Nephron progenitor cell (in vitro differentiated cells): Measurements from ENCODE around the gene GAS2L3.

Source experiments
- DNase-seq: peaks from one replicate; pipeline ENCODE4 v3.0.0; 2021
- H3K27ac Mint-ChIP-seq: 2 replicates; pipeline ENCODE4 v1.8.0; 2021; ENCODE audit warnings: mild to moderate bottlenecking, moderate library complexity, mixed read lengths
- H3K27me3 Mint-ChIP-seq: 2 replicates; pipeline ENCODE4 v1.8.0; 2021; ENCODE audit warnings: mild to moderate bottlenecking, low read depth, mixed read lengths; ENCODE audit not compliant: poor library complexity
- H3K36me3 Mint-ChIP-seq: 2 replicates; pipeline ENCODE4 v1.8.0; 2021; ENCODE audit warnings: low read depth, mixed read lengths
- H3K4me1 Mint-ChIP-seq: 2 replicates; pipeline ENCODE4 v1.8.0; 2021; ENCODE audit warnings: mixed read lengths
- H3K4me3 Mint-ChIP-seq: 2 replicates; pipeline ENCODE4 v1.8.0; 2021; ENCODE audit warnings: mild to moderate bottlenecking, moderate library complexity, mixed read lengths
- H3K9me3 Mint-ChIP-seq: 2 replicates; pipeline ENCODE4 v1.8.0; 2021; ENCODE audit warnings: mild to moderate bottlenecking, moderate library complexity, mixed read lengths
- CTCF ChIP-seq: fragments of 200-600 bp; sonication (generic); IDR thresholded peaks from 2 replicates; pipeline ENCODE4 v1.5.0; 2021; ENCODE audit warnings: antibody characterized with exemption

Gene GAS2L3

DNA sequence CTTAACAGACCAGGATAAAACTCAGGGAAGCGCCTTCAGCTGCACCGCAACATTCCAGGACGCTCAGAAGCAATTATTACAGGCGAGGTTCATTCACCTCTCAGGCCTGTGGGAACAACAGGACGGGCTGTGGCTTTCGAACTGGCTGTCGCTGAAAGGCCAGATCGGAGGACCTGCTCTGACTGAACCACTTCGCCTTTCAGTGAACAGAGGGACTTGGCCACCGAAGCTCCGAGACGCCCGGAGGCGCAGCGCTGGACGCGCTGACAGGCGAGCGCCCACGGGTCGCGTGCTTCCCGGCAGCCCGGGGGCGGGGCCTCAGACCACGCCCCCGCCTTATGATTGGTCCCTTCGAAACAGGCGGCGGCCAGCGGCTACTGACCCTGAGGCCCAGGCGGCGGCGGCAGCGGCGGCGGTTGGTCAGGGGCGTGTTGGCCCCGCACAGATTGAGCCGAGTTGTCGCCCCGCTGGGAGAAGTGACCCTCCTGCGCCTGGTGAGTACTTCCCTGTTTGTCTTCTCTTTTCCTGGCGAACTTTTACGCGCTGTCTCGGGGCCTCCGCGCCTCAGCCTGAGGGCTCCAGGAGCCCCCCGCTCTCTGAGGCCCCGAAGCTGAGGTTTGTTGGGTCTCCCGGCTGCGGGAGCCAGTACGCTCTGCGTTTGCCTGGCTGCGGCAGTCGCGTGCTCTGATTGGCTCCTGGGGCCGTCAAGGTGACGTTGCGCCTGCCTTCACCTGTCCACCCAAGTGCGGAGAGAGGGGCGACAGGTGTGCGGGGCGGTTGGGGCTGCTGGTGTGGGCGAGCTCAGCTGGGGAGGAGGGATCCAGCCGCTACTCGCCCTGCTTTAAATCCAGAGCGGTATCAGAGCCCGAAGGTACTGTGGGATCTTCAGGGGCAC is at the start of gene GAS2L3:
Gene GAS2L3, plus strand, starts transcription at position 393 of the 895 bp plus-strand sequence. CDS start 21,221 bp downstream, outside the sequence.
- peaks cover 34% of the 10 kb centered on the region for H3K27me3 Mint-ChIP-seq
- no peaks in the 10 kb centered on the region for H3K9me3 Mint-ChIP-seq
- peak within 1 kb of the TSS; percentile 93 for H3K27ac Mint-ChIP-seq
- H3K36me3 Mint-ChIP-seq: peaks cover 4% of the 10 kb centered on the region
- peaks cover 11% of the 10 kb centered on the region for H3K4me1 Mint-ChIP-seq
- TF ChIP-seq CTCF: no peak
- peak; percentile 92 for DNase-seq
- peak within 1 kb of the TSS; percentile 92 for H3K4me3 Mint-ChIP-seq

DNA sequence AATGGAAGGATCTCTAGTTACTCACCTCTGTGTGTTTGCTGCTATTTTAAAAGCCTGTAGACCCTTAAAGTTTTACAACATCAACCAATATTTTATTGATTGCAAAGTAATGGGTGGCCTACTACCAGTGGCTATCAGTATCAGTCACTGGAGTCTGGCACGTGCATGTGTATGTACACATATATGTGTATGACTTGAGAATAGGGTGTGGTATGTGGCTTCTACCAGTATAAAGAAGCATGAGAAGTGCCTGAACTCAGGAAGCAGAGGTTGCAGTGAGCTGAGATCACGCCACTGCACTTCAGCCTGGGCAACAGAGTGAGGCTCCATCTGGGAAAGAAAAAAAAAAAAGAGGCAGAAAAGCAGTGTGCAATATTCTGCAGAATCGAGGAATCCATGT is 45.5 kb upstream of the GAS2L3 start:
- TF ChIP-seq CTCF: no peak
- DNase-seq: no peak

GRCh38 chr12:100528471-100529127 is 44.9 kb upstream of the GAS2L3 start:
- Mint-ChIP-seq H3K27me3 (peaks cover 29% of the 10 kb centered on the region), H3K9me3 (no peaks in the 10 kb centered on the region), H3K36me3 (no peaks in the 10 kb centered on the region), H3K4me3 (no peak overlapping the region), H3K4me1 (no peaks in the 10 kb centered on the region), H3K27ac (no peak overlapping the region)
- no peak for TF ChIP-seq CTCF
- DNase-seq: no peak

More for the DNA sequence above, 45.5 kb upstream of the GAS2L3 start:
- Mint-ChIP-seq H3K27me3 (peaks cover 29% of the 10 kb centered on the region), H3K4me1 (no peaks in the 10 kb centered on the region), H3K4me3 (no peak overlapping the region), H3K9me3 (no peaks in the 10 kb centered on the region), H3K27ac (no peak overlapping the region), H3K36me3 (no peaks in the 10 kb centered on the region)

DNA sequence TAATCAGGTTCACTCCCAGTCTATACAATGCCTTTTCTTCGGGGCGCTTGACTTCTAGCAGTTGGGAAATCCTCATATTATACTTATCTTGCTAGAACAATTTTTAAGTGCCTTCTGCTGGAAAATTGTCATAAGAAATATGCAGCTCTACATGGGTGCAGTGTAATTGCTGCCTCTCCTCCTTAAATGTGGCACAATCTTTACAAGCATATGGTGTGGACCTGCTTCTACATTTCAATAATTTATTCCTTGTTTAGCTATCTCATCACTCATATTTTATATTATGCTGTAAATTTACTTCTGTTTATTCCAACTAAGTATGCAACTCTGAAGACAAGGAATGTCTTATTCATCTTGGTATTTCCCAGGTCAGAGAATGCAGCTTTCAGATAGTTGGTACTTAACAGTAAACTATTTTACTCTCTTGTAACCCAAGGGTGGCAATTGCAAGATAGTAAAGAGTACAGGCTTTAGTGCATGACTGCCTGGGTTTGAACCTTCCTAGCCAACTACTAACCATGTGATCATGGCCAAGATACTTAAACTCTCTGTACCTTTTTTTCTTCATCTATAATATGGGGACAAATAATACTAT is 43.6 kb upstream of the GAS2L3 start:
- DNase-seq: no peak
- Mint-ChIP-seq H3K27ac (no peak overlapping the region), H3K4me3 (no peak overlapping the region), H3K4me1 (no peaks in the 10 kb centered on the region), H3K36me3 (no peaks in the 10 kb centered on the region), H3K27me3 (peaks cover 26% of the 10 kb centered on the region), H3K9me3 (no peaks in the 10 kb centered on the region)
- TF ChIP-seq CTCF: no peak

DNA sequence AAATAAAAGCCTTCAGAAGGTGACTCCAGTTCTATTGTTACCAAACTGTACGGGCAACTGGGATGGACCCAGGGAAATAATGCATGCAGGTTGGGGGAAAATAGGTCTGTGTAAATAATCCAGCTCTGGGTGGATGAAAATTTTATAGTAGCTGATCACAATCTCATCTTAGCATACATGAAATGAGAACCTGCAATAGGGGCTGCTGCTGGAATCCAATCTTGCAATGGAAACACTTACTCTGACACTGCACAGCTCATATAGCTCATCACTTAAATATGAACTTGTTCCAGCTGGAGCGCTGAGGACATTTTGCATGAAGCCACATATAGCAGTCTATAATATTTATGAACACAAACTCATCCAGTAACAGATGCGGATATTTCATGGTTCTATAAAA is 40.1 kb upstream of the GAS2L3 start:
- DNase-seq: no peak
- Mint-ChIP-seq H3K27ac (no peak overlapping the region), H3K27me3 (peaks cover 29% of the 10 kb centered on the region), H3K4me3 (no peak overlapping the region), H3K36me3 (no peaks in the 10 kb centered on the region), H3K4me1 (no peaks in the 10 kb centered on the region), H3K9me3 (no peaks in the 10 kb centered on the region)
- TF ChIP-seq CTCF: no peak
